Measurements from ENCODE around the gene BATF3.
"Not testable (repeated sequence)": the region's sequence is repeated elsewhere in the genome, so short reads cannot be mapped to it uniquely, and the experiment has no call there.

The BATF3 gene

GRCh38 chr1:212718499-212718898, 18.9 kb upstream of the BATF3 start:
- no peak overlapping the region for H3K27ac Mint-ChIP-seq
- H3K9me3 Mint-ChIP-seq (ENCODE audit: low read depth): no peaks in the 10 kb centered on the region
- H3K27me3 Mint-ChIP-seq: peaks cover 5% of the 10 kb centered on the region
- H3K4me3 Mint-ChIP-seq: no peak overlapping the region
- H3K4me1 Mint-ChIP-seq (ENCODE audit: low read depth): peaks cover 20% of the 10 kb centered on the region
- peaks cover 3% of the 10 kb centered on the region for H3K36me3 Mint-ChIP-seq

- Mint-ChIP-seq H3K4me3 (no peak overlapping the region), H3K9me3 (ENCODE audit: low read depth) (no peaks in the 10 kb centered on the region), H3K36me3 (no peaks in the 10 kb centered on the region), H3K27me3 (peaks cover 5% of the 10 kb centered on the region), H3K27ac (no peak overlapping the region), H3K4me1 (ENCODE audit: low read depth) (peaks cover 7% of the 10 kb centered on the region)
These were observed 16.5 kb upstream of the BATF3 start for GRCh38 chr1:212716161-212716560.

- Mint-ChIP-seq H3K36me3 (no peaks in the 10 kb centered on the region), H3K27me3 (peaks cover 4% of the 10 kb centered on the region), H3K9me3 (ENCODE audit: low read depth) (no peaks in the 10 kb centered on the region), H3K4me1 (ENCODE audit: low read depth) (peaks cover 4% of the 10 kb centered on the region), H3K4me3 (no peak overlapping the region), H3K27ac (no peak overlapping the region)
These were observed 14.0 kb upstream of the BATF3 start for GRCh38 chr1:212713465-212714136.

GRCh38 chr1:212712451-212713303, 13.0 kb upstream of the BATF3 start:
- Mint-ChIP-seq H3K4me3 (no peak overlapping the region), H3K9me3 (ENCODE audit: low read depth) (no peaks in the 10 kb centered on the region), H3K27ac (no peak overlapping the region), H3K36me3 (no peaks in the 10 kb centered on the region), H3K27me3 (no peaks in the 10 kb centered on the region), H3K4me1 (ENCODE audit: low read depth) (peaks cover 4% of the 10 kb centered on the region)

- H3K36me3 Mint-ChIP-seq; H3K27me3 Mint-ChIP-seq; H3K4me1 Mint-ChIP-seq (ENCODE audit: low read depth); H3K4me3 Mint-ChIP-seq; H3K9me3 Mint-ChIP-seq (ENCODE audit: low read depth); H3K27ac Mint-ChIP-seq: not testable (repeated sequence)
These were observed 12.3 kb upstream of the BATF3 start for GRCh38 chr1:212711974-212712373.

- peaks cover 4% of the 10 kb centered on the region for H3K4me1 Mint-ChIP-seq (ENCODE audit: low read depth)
- no peak overlapping the region for H3K4me3 Mint-ChIP-seq
- H3K27ac Mint-ChIP-seq: no peak overlapping the region
- no peaks in the 10 kb centered on the region for H3K27me3 Mint-ChIP-seq
- H3K36me3 Mint-ChIP-seq: no peaks in the 10 kb centered on the region
- no peaks in the 10 kb centered on the region for H3K9me3 Mint-ChIP-seq (ENCODE audit: low read depth)
These were observed 10.9 kb upstream of the BATF3 start for GRCh38 chr1:212710566-212710965.

- Mint-ChIP-seq H3K4me3 (no peak overlapping the region), H3K4me1 (ENCODE audit: low read depth) (peaks cover 34% of the 10 kb centered on the region), H3K36me3 (no peaks in the 10 kb centered on the region), H3K27ac (no peak overlapping the region), H3K9me3 (ENCODE audit: low read depth) (no peaks in the 10 kb centered on the region), H3K27me3 (no peaks in the 10 kb centered on the region)
These were observed 4.4 kb upstream of the BATF3 start for GRCh38 chr1:212703991-212704564.

GRCh38 chr1:212702672-212703071, 3.0 kb upstream of the BATF3 start:
- Mint-ChIP-seq H3K27ac (peak overlapping the region; percentile 4), H3K36me3 (peaks cover 2% of the 10 kb centered on the region), H3K4me3 (no peak overlapping the region), H3K4me1 (ENCODE audit: low read depth) (peaks cover 46% of the 10 kb centered on the region), H3K27me3 (no peaks in the 10 kb centered on the region), H3K9me3 (ENCODE audit: low read depth) (no peaks in the 10 kb centered on the region)

GRCh38 chr1:212701910-212702309, 2.3 kb upstream of the BATF3 start:
- Mint-ChIP-seq H3K4me1 (ENCODE audit: low read depth) (peaks cover 54% of the 10 kb centered on the region), H3K27ac (peak overlapping the region; percentile 55), H3K27me3 (no peaks in the 10 kb centered on the region), H3K9me3 (ENCODE audit: low read depth) (no peaks in the 10 kb centered on the region), H3K36me3 (peaks cover 2% of the 10 kb centered on the region), H3K4me3 (no peak overlapping the region)

- H3K27me3 Mint-ChIP-seq: no peaks in the 10 kb centered on the region
- H3K4me1 Mint-ChIP-seq (ENCODE audit: low read depth): peaks cover 57% of the 10 kb centered on the region
These were observed 1.5 kb upstream of the BATF3 start for GRCh38 chr1:212700892-212701819.

GRCh38 chr1:212700223-212700891, 717 bp upstream of the BATF3 start:
- Mint-ChIP-seq H3K4me3 (peak overlapping the region; percentile 90), H3K9me3 (ENCODE audit: low read depth) (no peaks in the 10 kb centered on the region), H3K4me1 (ENCODE audit: low read depth) (peaks cover 57% of the 10 kb centered on the region), H3K27me3 (no peaks in the 10 kb centered on the region), H3K36me3 (peaks cover 11% of the 10 kb centered on the region), H3K27ac (peak overlapping the region; percentile 93)

More at GRCh38 chr1:212700892-212701819, 1.5 kb upstream of the BATF3 start:
- H3K36me3 Mint-ChIP-seq: peaks cover 5% of the 10 kb centered on the region
- H3K27ac Mint-ChIP-seq: peak overlapping the region; percentile 93
- peak overlapping the region; percentile 90 for H3K4me3 Mint-ChIP-seq
- no peaks in the 10 kb centered on the region for H3K9me3 Mint-ChIP-seq (ENCODE audit: low read depth)

- Mint-ChIP-seq H3K27ac (peak overlapping the region; percentile 92), H3K4me3 (peak overlapping the region; percentile 92), H3K36me3 (peaks cover 13% of the 10 kb centered on the region), H3K27me3 (no peaks in the 10 kb centered on the region), H3K4me1 (ENCODE audit: low read depth) (peaks cover 52% of the 10 kb centered on the region), H3K9me3 (ENCODE audit: low read depth) (no peaks in the 10 kb centered on the region)
These were observed 476 bp downstream of the BATF3 start for GRCh38 chr1:212699104-212699624.

- Mint-ChIP-seq H3K27ac (peak overlapping the region; percentile 92), H3K27me3 (no peaks in the 10 kb centered on the region), H3K4me1 (ENCODE audit: low read depth) (peaks cover 52% of the 10 kb centered on the region), H3K9me3 (ENCODE audit: low read depth) (no peaks in the 10 kb centered on the region), H3K36me3 (peaks cover 18% of the 10 kb centered on the region), H3K4me3 (peak overlapping the region; percentile 92)
These were observed 1.1 kb downstream of the BATF3 start for GRCh38 chr1:212698467-212699103.
